Colonic mucosa (tissue), 4 donors: ENCODE data around the gene DNAJB4. TPM values are rescaled to one million over a fixed set of nuclear protein-coding genes. Genes with fewer than 3 reads are reported as not detected.

Experiments used
- DNase-seq: peaks from one replicate; pipeline ENCODE4 v3.0.0-alpha.2; 2020
- H3K27ac ChIP-seq: fragments of 200-600 bp; one replicate; pipeline ENCODE4 v1.8.0; 2021
- H3K27me3 ChIP-seq: fragments of 200-600 bp; one replicate; pipeline ENCODE4 v1.8.0; 2021
- H3K36me3 ChIP-seq: fragments of 200-600 bp; one replicate; pipeline ENCODE4 v1.8.0; 2021
- H3K4me1 ChIP-seq: fragments of 200-600 bp; one replicate; pipeline ENCODE4 v1.8.0; 2021; ENCODE audit warnings: mild to moderate bottlenecking
- H3K4me3 ChIP-seq: fragments of 200-600 bp; one replicate; pipeline ENCODE4 v1.8.0; 2021
- H3K9ac ChIP-seq, 2 donors: one replicate each; pipeline ENCODE4 v1.7.0; 2013; ENCODE audit warnings: control low read depth in 2 of 2, low read depth in 2 of 2, low read length in 2 of 2
- H3K9me3 ChIP-seq: fragments of 200-600 bp; one replicate; pipeline ENCODE4 v1.8.0; 2021
- intact Hi-C: fragments of 100-400 bp; cut with DNase I; formaldehyde crosslinking; loops from one replicate; pipeline ENCODE4 v1.14.1; 2022
- total RNA-seq, 2 donors: library from RNA; stranded (reverse); fragmentation: NEBNext Ultra II Directional in 1 of 2; extraction: Animal tissue kit (Norgen Biotek cat#: 25700) in 1 of 2; gene quantifications; one replicate each; pipeline ENCODE4 v1.2.1, GENCODE V29; 2021
- TF ChIP-seq, protein P1 (sequence below): fragments of 200-600 bp; IDR thresholded peaks from one replicate; pipeline ENCODE4 v1.8.0; 2022; ENCODE audit warnings: antibody characterized with exemption, mild to moderate bottlenecking
- donor health status: healthy.
- donor health status: DM: no; HTN: no; CAD: no.
- donor health status: DM: no; HTN: no; CAD: no.

The DNAJB4 gene
- total RNA-seq, 2 donors from 2014 or later = 12.2 to 29.3 TPM

GRCh38 chr1:78036450-78036849, 31.7 kb downstream of the DNAJB4 start:
- DNase-seq = no peak
- H3K9me3 ChIP-seq = no peaks in the 10 kb centered on the region
- no peak overlapping the region for H3K27ac ChIP-seq
- no peaks in the 10 kb centered on the region for H3K27me3 ChIP-seq
- TF ChIP-seq, protein P1, sequence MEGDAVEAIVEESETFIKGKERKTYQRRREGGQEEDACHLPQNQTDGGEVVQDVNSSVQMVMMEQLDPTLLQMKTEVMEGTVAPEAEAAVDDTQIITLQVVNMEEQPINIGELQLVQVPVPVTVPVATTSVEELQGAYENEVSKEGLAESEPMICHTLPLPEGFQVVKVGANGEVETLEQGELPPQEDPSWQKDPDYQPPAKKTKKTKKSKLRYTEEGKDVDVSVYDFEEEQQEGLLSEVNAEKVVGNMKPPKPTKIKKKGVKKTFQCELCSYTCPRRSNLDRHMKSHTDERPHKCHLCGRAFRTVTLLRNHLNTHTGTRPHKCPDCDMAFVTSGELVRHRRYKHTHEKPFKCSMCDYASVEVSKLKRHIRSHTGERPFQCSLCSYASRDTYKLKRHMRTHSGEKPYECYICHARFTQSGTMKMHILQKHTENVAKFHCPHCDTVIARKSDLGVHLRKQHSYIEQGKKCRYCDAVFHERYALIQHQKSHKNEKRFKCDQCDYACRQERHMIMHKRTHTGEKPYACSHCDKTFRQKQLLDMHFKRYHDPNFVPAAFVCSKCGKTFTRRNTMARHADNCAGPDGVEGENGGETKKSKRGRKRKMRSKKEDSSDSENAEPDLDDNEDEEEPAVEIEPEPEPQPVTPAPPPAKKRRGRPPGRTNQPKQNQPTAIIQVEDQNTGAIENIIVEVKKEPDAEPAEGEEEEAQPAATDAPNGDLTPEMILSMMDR = no peak
- H3K36me3 ChIP-seq = no peaks in the 10 kb centered on the region
- intact Hi-C loops = no loop called here
- H3K4me3 ChIP-seq = no peak overlapping the region
- H3K9ac ChIP-seq = no peak overlapping the region
- H3K4me1 ChIP-seq = no peaks in the 10 kb centered on the region

- no peak for DNase-seq
- Histone ChIP-seq H3K4me1 (no peaks in the 10 kb centered on the region), H3K9ac (no peak overlapping the region), H3K27ac (no peak overlapping the region), H3K27me3 (no peaks in the 10 kb centered on the region), H3K9me3 (no peaks in the 10 kb centered on the region), H3K36me3 (no peaks in the 10 kb centered on the region), H3K4me3 (no peak overlapping the region)
- intact Hi-C loops = no loop called here
- TF ChIP-seq, protein P1 = no peak
These were observed 33.3 kb downstream of the DNAJB4 start for GRCh38 chr1:78038071-78038470.

DNA sequence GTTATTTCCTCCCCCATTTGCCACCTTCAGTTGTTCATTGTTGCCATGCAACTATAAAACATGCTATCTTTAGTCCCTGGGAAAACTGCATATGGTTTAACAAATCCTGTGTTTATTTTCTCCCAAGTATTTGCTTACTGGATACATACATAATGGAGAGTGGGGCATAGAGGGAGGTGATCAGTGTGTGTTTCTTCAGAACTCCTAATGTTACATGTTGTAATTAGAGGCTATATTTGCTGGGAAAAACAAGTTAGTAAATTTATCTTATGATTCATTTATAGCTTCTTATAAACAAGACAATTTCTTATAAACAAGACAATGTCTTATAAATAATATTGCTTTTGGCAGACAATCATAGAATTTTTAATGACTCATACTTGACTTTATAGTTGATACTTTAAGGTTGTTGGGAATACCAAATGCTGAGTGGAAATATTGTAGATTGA, 33.8 kb downstream of the DNAJB4 start:
- no peaks in the 10 kb centered on the region for H3K4me1 ChIP-seq
- intact Hi-C loops = no loop called here
- DNase-seq = no peak
- H3K9me3 ChIP-seq = no peaks in the 10 kb centered on the region
- TF ChIP-seq, protein P1 = no peak
- no peak overlapping the region for H3K27ac ChIP-seq
- H3K36me3 ChIP-seq = no peaks in the 10 kb centered on the region
- H3K27me3 ChIP-seq = no peaks in the 10 kb centered on the region
- no peak overlapping the region for H3K4me3 ChIP-seq
- no peak overlapping the region for H3K9ac ChIP-seq

GRCh38 chr1:78040484-78041089, 35.8 kb downstream of the DNAJB4 start:
- H3K9me3 ChIP-seq = no peaks in the 10 kb centered on the region
- H3K27ac ChIP-seq = no peak overlapping the region
- intact Hi-C loops = loop anchor here (10.0 kb wide), 1 partner anchor 46 kb away; no protein-coding TSS in a partner anchor
- H3K9ac ChIP-seq = no peak overlapping the region
- H3K4me3 ChIP-seq = no peak overlapping the region
- no peaks in the 10 kb centered on the region for H3K27me3 ChIP-seq
- no peak for DNase-seq
- no peaks in the 10 kb centered on the region for H3K4me1 ChIP-seq
- TF ChIP-seq, protein P1 = no peak
- no peaks in the 10 kb centered on the region for H3K36me3 ChIP-seq

DNA sequence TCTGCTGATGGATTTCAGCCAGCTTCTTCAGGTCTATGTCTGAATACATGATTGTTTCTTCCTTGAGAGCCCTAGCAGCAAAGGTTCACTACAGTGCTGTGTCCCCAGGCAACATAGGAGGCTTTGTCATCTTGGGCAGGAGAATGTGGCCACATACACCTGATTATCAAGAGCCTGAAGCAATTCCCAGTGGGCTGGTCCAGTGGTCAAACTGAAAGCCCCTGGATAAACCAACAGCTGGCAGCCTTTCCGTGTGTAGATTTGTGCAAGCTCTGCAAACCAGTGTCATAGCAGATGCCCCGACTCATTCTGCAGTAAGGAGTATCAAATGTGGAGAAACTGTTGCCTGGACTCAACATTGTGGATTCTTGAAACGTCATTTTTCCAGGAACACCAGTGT, 38.7 kb downstream of the DNAJB4 start:
- Histone ChIP-seq H3K4me3 (no peak overlapping the region), H3K9ac (no peak overlapping the region), H3K9me3 (no peaks in the 10 kb centered on the region), H3K27me3 (no peaks in the 10 kb centered on the region), H3K36me3 (no peaks in the 10 kb centered on the region), H3K27ac (no peak overlapping the region), H3K4me1 (no peaks in the 10 kb centered on the region)
- TF ChIP-seq, protein P1 = no peak
- intact Hi-C loops = loop anchor here (10.0 kb wide), 1 partner anchor 49 kb away; no protein-coding TSS in a partner anchor
- no peak for DNase-seq
